ENCODE data around the gene CACNG3. TPM values are rescaled to one million over a fixed set of nuclear protein-coding genes. Genes with fewer than 3 reads are reported as not detected.

Gene CACNG3
- polyA plus RNA-seq, 1 donor from 2014 or later = not detected

DNA sequence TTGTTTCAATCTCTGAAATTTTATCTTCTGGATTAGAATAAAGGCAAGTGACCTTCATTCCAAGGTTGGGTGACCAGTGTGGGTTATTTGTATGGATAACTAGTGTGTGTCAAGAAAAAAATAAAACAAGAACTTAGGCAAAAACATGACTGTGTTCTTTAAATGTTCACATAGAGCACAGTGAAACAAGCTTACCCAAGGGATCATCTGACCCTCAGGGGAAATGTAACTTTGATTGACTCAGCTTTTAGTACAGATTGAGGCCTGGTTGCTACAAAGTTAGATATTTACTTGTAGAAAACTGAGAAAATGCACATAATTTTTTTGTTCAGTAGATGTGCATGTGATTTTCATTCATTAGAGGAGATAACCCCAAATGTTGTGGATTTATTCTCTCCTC, 6.7 kb downstream of the CACNG3 start:
- no peak for TF ChIP-seq EP300 (conservative IDR thresholded peaks at IDR 0.05; ENCODE audit: poor library complexity, severe bottlenecking)
- TF ChIP-seq MXI1 (conservative IDR thresholded peaks at IDR 0.05; ENCODE audit: poor library complexity, severe bottlenecking) = no peak
- no peak for TF ChIP-seq SMC3 (conservative IDR thresholded peaks at IDR 0.05; ENCODE audit: poor library complexity)
- no peak for TF ChIP-seq EZH2 (IDR thresholded peaks at IDR 0.05; ENCODE audit: borderline replicate concordance, insufficient read depth, low read length, poor library complexity, severe bottlenecking)
- TF ChIP-seq TAF1 (IDR thresholded peaks at IDR 0.05; ENCODE audit: low read depth) = no peak
- TF ChIP-seq RAD21 (conservative IDR thresholded peaks at IDR 0.05) = no peak
- TF ChIP-seq CTCF (IDR thresholded peaks at IDR 0.05; ENCODE audit: poor library complexity, severe bottlenecking) = no peak
- no peak for TF ChIP-seq POLR2AphosphoS5 (IDR thresholded peaks at IDR 0.05)
- TF ChIP-seq REST (IDR thresholded peaks at IDR 0.05; ENCODE audit: borderline replicate concordance) = no peak
- Histone ChIP-seq H3K9me3 (ENCODE audit: low read length) (no peaks in the 10 kb centered on the region), H3K27me3 (ENCODE audit: insufficient read depth, low read depth, low read length) (peaks cover 26% of the 10 kb centered on the region), H3K4me3 (ENCODE audit: low read length) (no peak overlapping the region), H3K36me3 (ENCODE audit: insufficient read depth, low read length) (no peaks in the 10 kb centered on the region), H3K9me2 (ENCODE audit: insufficient read depth, low read length) (no peaks in the 10 kb centered on the region), H4K20me1 (ENCODE audit: insufficient read depth) (no peaks in the 10 kb centered on the region), H3K27ac (ENCODE audit: low read length) (no peak overlapping the region), H3K9ac (ENCODE audit: low read length) (no peak overlapping the region), H3K79me2 (replicated peaks; ENCODE audit: insufficient read depth, low read length) (no peaks in the 10 kb centered on the region), H3F3A (ENCODE audit: insufficient read depth, low read length, poor library complexity, severe bottlenecking) (no peaks in the 10 kb centered on the region), H2AFZ (ENCODE audit: low read depth, low read length) (no peak overlapping the region), H3K4me2 (ENCODE audit: low read length) (no peak overlapping the region)

DNA sequence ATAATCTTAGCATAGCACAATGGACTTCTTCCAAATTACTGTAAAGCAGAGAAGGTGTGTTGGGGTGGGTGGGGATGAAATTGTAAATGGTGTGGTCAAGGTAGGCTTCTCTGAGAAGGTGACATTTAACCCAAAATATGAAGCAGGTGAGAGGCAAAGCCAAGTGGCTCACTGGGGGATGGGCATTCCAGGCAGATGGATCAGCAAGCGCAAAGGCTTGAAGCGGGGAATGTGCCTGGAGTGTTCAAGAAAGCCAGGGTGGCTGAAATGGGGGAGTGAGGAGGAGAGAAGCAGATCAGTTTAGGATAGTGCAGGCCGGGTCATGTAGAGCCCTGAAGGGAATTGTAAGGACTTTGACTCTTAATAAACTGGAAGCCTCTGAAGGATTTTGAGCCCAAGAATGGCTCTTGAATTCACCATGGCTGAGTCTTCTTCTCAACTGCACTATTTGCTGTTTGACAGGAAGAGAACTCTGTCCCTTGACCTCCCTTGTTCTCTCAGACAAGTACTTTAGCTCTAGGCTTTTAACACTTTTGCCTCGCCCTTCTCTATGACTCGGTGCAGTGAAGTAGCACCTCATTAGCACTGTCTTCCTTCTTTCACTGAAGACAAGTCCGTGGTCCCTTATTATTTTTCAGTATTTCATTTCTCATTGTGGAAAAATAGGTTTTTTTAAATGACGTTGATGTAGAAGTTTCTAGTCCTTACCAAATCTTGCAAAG, 14.7 kb downstream of the CACNG3 start:
- Histone ChIP-seq H2AFZ (ENCODE audit: low read depth, low read length) (no peak overlapping the region), H3K79me2 (replicated peaks; ENCODE audit: insufficient read depth, low read length) (no peaks in the 10 kb centered on the region), H3K9ac (ENCODE audit: low read length) (no peak overlapping the region), H3K4me3 (ENCODE audit: low read length) (no peak overlapping the region), H3K27me3 (ENCODE audit: insufficient read depth, low read depth, low read length) (no peaks in the 10 kb centered on the region), H3F3A (ENCODE audit: insufficient read depth, low read length, poor library complexity, severe bottlenecking) (peaks cover 1% of the 10 kb centered on the region), H4K20me1 (ENCODE audit: insufficient read depth) (no peaks in the 10 kb centered on the region), H3K9me3 (ENCODE audit: low read length) (no peaks in the 10 kb centered on the region), H3K36me3 (ENCODE audit: insufficient read depth, low read length) (no peaks in the 10 kb centered on the region), H3K4me2 (ENCODE audit: low read length) (no peak overlapping the region), H3K27ac (ENCODE audit: low read length) (no peak overlapping the region), H3K9me2 (ENCODE audit: insufficient read depth, low read length) (no peaks in the 10 kb centered on the region)
- TF ChIP-seq POLR2AphosphoS5 (IDR thresholded peaks at IDR 0.05) (no peak), CTCF (IDR thresholded peaks at IDR 0.05; ENCODE audit: poor library complexity, severe bottlenecking) (no peak), REST (IDR thresholded peaks at IDR 0.05; ENCODE audit: borderline replicate concordance) (no peak), RAD21 (conservative IDR thresholded peaks at IDR 0.05) (no peak), EZH2 (IDR thresholded peaks at IDR 0.05; ENCODE audit: borderline replicate concordance, insufficient read depth, low read length, poor library complexity, severe bottlenecking) (no peak), MXI1 (conservative IDR thresholded peaks at IDR 0.05; ENCODE audit: poor library complexity, severe bottlenecking) (no peak)

Measured in neural cell (in vitro differentiated cells).